ENCODE measurements around the gene DNAH6.

DNA sequence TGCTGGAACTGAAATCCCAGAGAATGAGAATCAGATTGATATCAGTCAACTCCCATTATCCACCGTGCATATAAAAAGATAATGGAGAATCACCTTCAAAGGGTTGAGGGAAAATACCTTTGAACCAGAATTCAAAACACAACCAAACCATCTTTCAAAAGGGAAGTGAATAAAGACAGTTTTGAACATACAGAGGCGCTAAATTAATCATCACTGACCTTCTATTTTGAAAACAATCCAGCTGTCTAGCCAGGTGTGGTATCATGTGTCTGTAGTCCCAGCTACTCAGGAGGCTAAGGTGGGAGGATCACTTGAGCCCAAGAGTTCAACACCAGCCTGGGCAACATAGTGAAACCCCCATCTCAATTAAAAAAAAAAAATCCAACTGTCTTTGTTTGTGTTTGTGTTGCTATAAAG, 300.9 kb downstream of the DNAH6 start:
- TF ChIP-seq CTCF (IDR thresholded peaks at IDR 0.05; ENCODE audit: low read length): no peak
- no peak for TF ChIP-seq EZH2 (IDR thresholded peaks at IDR 0.05; ENCODE audit: borderline replicate concordance, low read length)
